Ovary (tissue), 9 donors: ENCODE data around the gene TSPAN1. TPM values are rescaled to one million over a fixed set of nuclear protein-coding genes. Genes with fewer than 3 reads are reported as not detected.
"Not testable (repeated sequence)": the region's sequence is repeated elsewhere in the genome, so short reads cannot be mapped to it uniquely, and the experiment has no call there.

Experiments
- DNase-seq, 5 donors: peaks; one replicate each; pipeline ENCODE4 v3.0.0-alpha.2; 2019 to 2020
- H3K27ac ChIP-seq, 2 donors: fragments of 200-600 bp; one replicate each; pipeline versions ENCODE4 v1.5.1 to v1.8.0; 2019 to 2022
- H3K27me3 ChIP-seq: fragments of 200-600 bp; one replicate; pipeline ENCODE4 v1.8.0; 2022
- H3K36me3 ChIP-seq: fragments of 200-600 bp; sonication (generic); one replicate; pipeline ENCODE4 v1.5.1; 2019
- H3K4me1 ChIP-seq: one replicate; pipeline ENCODE4 v1.8.1; 2013; ENCODE audit warnings: mild to moderate bottlenecking, moderate library complexity; ENCODE audit not compliant: insufficient read depth
- H3K4me3 ChIP-seq: fragments of 200-600 bp; sonication (generic); one replicate; pipeline ENCODE4 v1.5.1; 2017
- H3K9me3 ChIP-seq, 2 donors: fragments of 200-600 bp in 1 of 2; sonication (generic) in 1 of 2; one replicate each; pipeline versions ENCODE4 v1.5.1 to v1.8.1; 2013 to 2019; ENCODE audit warnings: mild to moderate bottlenecking in 1 of 2, moderate library complexity in 1 of 2
- CTCF ChIP-seq, 3 donors: fragments of 450-650 bp in 2 of 3; fragments of 200-600 bp in 1 of 3; IDR thresholded peaks; one replicate each; pipeline versions ENCODE4 v1.5.1 to v1.8.0; 2016 to 2022; ENCODE audit warnings: antibody characterized with exemption in 3 of 3, mild to moderate bottlenecking in 1 of 3
- EP300 ChIP-seq: sonication (generic); formaldehyde crosslinking; IDR thresholded peaks from one replicate; pipeline ENCODE4 v1.6.1; 2017; ENCODE audit warnings: antibody characterized with exemption
- POLR2A ChIP-seq: fragments of 450-650 bp; IDR thresholded peaks from one replicate; pipeline ENCODE4 v1.6.1; 2017; ENCODE audit warnings: antibody characterized with exemption, mild to moderate bottlenecking, moderate library complexity
- WGBS, 3 donors: extraction: QIAGEN DNeasy Blood & Tissue Kit in 1 of 3; methylation state at CpG; one replicate each; pipeline versions ENCODE4 v1.1.5 to v1.1.7; 2013 to 2017; 5-methylcytosine and 5-hydroxymethylcytosine counted together
- intact Hi-C, 4 donors: fragments of 100-400 bp; cut with DNase I; formaldehyde crosslinking; loops; one replicate each; pipeline versions ENCODE4 v1.11.0 to v1.15.1; 2022 to 2023
- polyA plus RNA-seq, 2 donors: library from polyadenylated mRNA; stranded (reverse); fragments of 200-250 nt in 1 of 2; fragments of 350-450 nt in 1 of 2; fragmentation: Illumina TruSeq in 1 of 2; extraction: RNeasy Lipid Tissue Mini Kit (QIAGEN cat#74804) in 1 of 2; gene quantifications; one replicate each; pipeline ENCODE4 v1.2.3, GENCODE V29; 2013 to 2014
- small RNA-seq: library from RNA; depleted of rRNA; stranded (forward); fragments of <200 nt; gene quantifications from one replicate; pipeline ENCODE3, GENCODE V24; 2016
- total RNA-seq, 7 donors: library from RNA; depleted of rRNA in 2 of 7; stranded (reverse); fragments of >200 nt in 2 of 7; fragmentation: NEBNext Ultra II Directional in 3 of 7; extraction: Animal tissue kit (Norgen Biotek cat#: 25700) in 3 of 7; gene quantifications; one replicate each; pipeline versions ENCODE4 v1.1.0 to v1.2.4, GENCODE V29; 2016 to 2023
- donor health status: DM: no; HTN: no; CAD: no; lungs with moderate emphysema.
- donor health status: DM: no; HTN: no; CAD: no.
- donor health status: Bipolar disorder and iron deficiency.
- donor health status: DM: yes; HTN: yes; CAD: no.
- donor health status: DM: no; HTN: no; CAD: no.
- donor health status: DM: yes; HTN: yes; CAD: no.

The TSPAN1 gene
- total and polyA plus RNA-seq, 9 donors: 0.18 to 26.9 (median 2.8) TPM

DNA sequence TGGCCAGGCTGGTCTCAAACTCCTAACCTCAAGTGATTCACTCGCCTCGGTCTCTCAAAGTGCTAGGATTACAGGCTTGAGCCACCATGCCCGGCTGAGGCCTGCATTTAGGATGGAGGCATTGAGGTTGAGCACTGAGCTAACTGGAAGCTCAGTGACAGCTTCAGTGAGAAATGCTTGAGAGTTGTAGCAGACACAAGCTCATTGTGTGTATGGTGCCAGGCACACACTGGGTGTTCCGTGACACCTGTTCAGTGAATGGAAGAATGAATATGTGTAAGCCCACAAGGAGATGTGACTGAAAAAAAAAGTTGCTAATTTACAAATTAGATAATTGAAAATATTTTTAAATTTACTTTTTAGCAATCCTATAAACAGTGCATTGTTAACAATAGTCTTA, 50.1 kb downstream of the TSPAN1 start:
- intact Hi-C loops: loop anchor here in 1 of 4 donors (2.0 kb wide), 1 partner anchor 46 kb away; no protein-coding TSS in a partner anchor
- no peaks in the 10 kb centered on the region for H3K4me1 ChIP-seq
- H3K36me3 ChIP-seq: no peaks in the 10 kb centered on the region
- H3K27me3 ChIP-seq: no peaks in the 10 kb centered on the region
- DNase-seq: no peak
- H3K27ac ChIP-seq: no peak overlapping the region
- TF ChIP-seq EP300: no peak
- no peak for TF ChIP-seq POLR2A
- no peak for TF ChIP-seq CTCF (IDR thresholded peaks at IDR 0.05)
- WGBS, 3 donors: 78 to 94% (median 89%) methylated on average over 4 of the region's 4 CpGs
- no peak overlapping the region for H3K4me3 ChIP-seq
- H3K9me3 ChIP-seq: no peaks in the 10 kb centered on the region

- H3K4me1 ChIP-seq, H3K9me3 ChIP-seq, intact Hi-C loops, DNase-seq, H3K36me3 ChIP-seq, H3K27ac ChIP-seq, H3K27me3 ChIP-seq, H3K4me3 ChIP-seq: not testable (repeated sequence)
- WGBS, 3 donors: 96 to 98% (median 97%) methylated on average over 3 of the region's 3 CpGs
Observed at GRCh38 chr1:46231231-46231630, 56.3 kb downstream of the TSPAN1 start.

Small RNA genes within 50 kb of the gene (small RNA-seq; reads per million reads assigned to genes)
- not detected for gene AL672043.1

Other genes starting within 250 kb of the TSPAN1 start
- gene PIK3R3, start 42.5 kb upstream of the TSPAN1 start, total RNA-seq: 10 to 100 TPM in 4 of 7 donors, 1 to 10 TPM in 3; 3.6 to 20.3 (median 10.7) TPM
- 10 to 100 TPM in 1 of 2 donors, 1 to 10 TPM in 1; 6.5 to 20.0 TPM for gene PIK3R3, start 42.5 kb upstream of the TSPAN1 start, polyA plus RNA-seq
- not detected for gene P3R3URF, start 1.4 kb downstream of the TSPAN1 start, total RNA-seq
- not detected for gene P3R3URF, start 1.4 kb downstream of the TSPAN1 start, polyA plus RNA-seq
- gene POMGNT1, start 23.3 kb downstream of the TSPAN1 start, total RNA-seq: 10 to 100 TPM; 19.1 to 49.2 (median 40.2) TPM
- gene POMGNT1, start 23.3 kb downstream of the TSPAN1 start, polyA plus RNA-seq: 10 to 100 TPM; 27.6 to 42.1 TPM
- gene LURAP1, start 28.2 kb downstream of the TSPAN1 start, total RNA-seq: 10 to 100 TPM in 3 of 7 donors, 1 to 10 TPM in 4; 4.5 to 15.4 (median 9.9) TPM
- 1 to 10 TPM; 3.7 to 6.1 TPM for gene LURAP1, start 28.2 kb downstream of the TSPAN1 start, polyA plus RNA-seq
- 1 to 10 TPM in 2 of 7 donors, under 1 TPM in 4, not detected in 1; 0.28 to 1.4 (median 0.82) TPM for gene RAD54L, start 72.7 kb downstream of the TSPAN1 start, total RNA-seq
- under 1 TPM; 0.50 to 0.63 TPM for gene RAD54L, start 72.7 kb downstream of the TSPAN1 start, polyA plus RNA-seq
- 10 to 100 TPM; 54.8 to 99.8 (median 74.1) TPM for gene LRRC41, start 128.5 kb downstream of the TSPAN1 start, total RNA-seq
- 10 to 100 TPM; 37.5 to 49.5 TPM for gene LRRC41, start 128.5 kb downstream of the TSPAN1 start, polyA plus RNA-seq
- 100 to 1,000 TPM; 140 to 453 (median 189) TPM for gene UQCRH, start 128.6 kb downstream of the TSPAN1 start, total RNA-seq
- 100 to 1,000 TPM; 272 to 359 TPM for gene UQCRH, start 128.6 kb downstream of the TSPAN1 start, polyA plus RNA-seq
- gene NSUN4, start 165.7 kb downstream of the TSPAN1 start, total RNA-seq: 10 to 100 TPM; 15.9 to 35.2 (median 19.1) TPM
- 10 to 100 TPM; 12.2 to 16.7 TPM for gene NSUN4, start 165.7 kb downstream of the TSPAN1 start, polyA plus RNA-seq
- 10 to 100 TPM in 3 of 7 donors, 1 to 10 TPM in 4; 7.5 to 32.7 (median 9.3) TPM for gene FAAH, start 219.2 kb downstream of the TSPAN1 start, total RNA-seq
- 1 to 10 TPM; 1.3 to 6.7 TPM for gene FAAH, start 219.2 kb downstream of the TSPAN1 start, polyA plus RNA-seq